Left ventricle myocardium inferior (tissue), 1 donor: ENCODE data around the gene AFAP1. TPM values are rescaled to one million over a fixed set of nuclear protein-coding genes. Genes with fewer than 3 reads are reported as not detected.

Experiments
- DNase-seq: peaks from one replicate; pipeline ENCODE4 v3.0.0-alpha.2; 2020
- H3K27ac ChIP-seq: fragments of 200-600 bp; replicated peaks from 2 replicates; pipeline ENCODE4 v1.8.0; 2021
- H3K27me3 ChIP-seq: fragments of 200-600 bp; 2 replicates; pipeline ENCODE4 v1.8.0; 2021; ENCODE audit warnings: low read depth
- H3K36me3 ChIP-seq: fragments of 200-600 bp; 2 replicates; pipeline ENCODE4 v1.8.0; 2021
- H3K4me1 ChIP-seq: fragments of 200-600 bp; 2 replicates; pipeline ENCODE4 v1.8.0; 2021
- H3K4me3 ChIP-seq: fragments of 200-600 bp; 2 replicates; pipeline ENCODE4 v1.8.0; 2021; ENCODE audit warnings: mild to moderate bottlenecking, moderate library complexity
- H3K9me3 ChIP-seq: fragments of 200-600 bp; replicated peaks from 2 replicates; pipeline ENCODE4 v1.8.0; 2021
- intact Hi-C: fragments of 100-400 bp; cut with micrococcal nuclease; formaldehyde crosslinking; loops from one replicate; pipeline ENCODE4 v1.11.0; 2022
- total RNA-seq: library from RNA; stranded (reverse); fragmentation: NEBNext Ultra II Directional; extraction: Animal tissue kit (Norgen Biotek cat#: 25700); gene quantifications from one replicate; pipeline ENCODE4 v1.2.1, GENCODE V29; 2021
- TF ChIP-seq, protein P1 (sequence below): fragments of 200-600 bp; IDR thresholded peaks from 2 replicates; pipeline ENCODE4 v1.8.0; 2021; ENCODE audit warnings: antibody characterized with exemption, mild to moderate bottlenecking, borderline replicate concordance
- donor health status: DM: no; HTN: yes; CAD: no; lungs with severe emphysema.

The AFAP1 gene
- total RNA-seq, 1 donor from 2014 or later: 6.8 TPM

DNA sequence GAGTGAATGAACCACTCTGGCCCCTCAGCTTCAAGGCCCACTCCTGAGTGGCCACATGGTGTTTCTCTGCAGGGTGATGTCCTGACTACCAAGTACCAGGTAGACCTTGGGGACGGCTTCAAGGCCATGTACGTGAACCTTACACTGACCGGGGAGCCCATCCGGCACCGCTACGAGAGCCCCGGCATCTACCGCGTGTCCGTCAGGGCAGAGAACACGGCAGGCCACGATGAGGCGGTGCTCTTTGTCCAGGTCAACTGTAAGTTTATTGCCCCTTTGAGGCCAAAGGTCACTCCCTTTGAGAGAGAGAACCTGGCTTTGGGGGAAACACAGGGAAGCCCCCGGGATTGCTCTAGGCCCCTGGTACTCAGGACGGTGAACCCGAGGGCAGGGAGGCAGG is 216.0 kb downstream of the AFAP1 start:
- H3K27me3 ChIP-seq: peaks cover 22% of the 10 kb centered on the region
- no peak overlapping the region for H3K27ac ChIP-seq
- TF ChIP-seq, protein P1, sequence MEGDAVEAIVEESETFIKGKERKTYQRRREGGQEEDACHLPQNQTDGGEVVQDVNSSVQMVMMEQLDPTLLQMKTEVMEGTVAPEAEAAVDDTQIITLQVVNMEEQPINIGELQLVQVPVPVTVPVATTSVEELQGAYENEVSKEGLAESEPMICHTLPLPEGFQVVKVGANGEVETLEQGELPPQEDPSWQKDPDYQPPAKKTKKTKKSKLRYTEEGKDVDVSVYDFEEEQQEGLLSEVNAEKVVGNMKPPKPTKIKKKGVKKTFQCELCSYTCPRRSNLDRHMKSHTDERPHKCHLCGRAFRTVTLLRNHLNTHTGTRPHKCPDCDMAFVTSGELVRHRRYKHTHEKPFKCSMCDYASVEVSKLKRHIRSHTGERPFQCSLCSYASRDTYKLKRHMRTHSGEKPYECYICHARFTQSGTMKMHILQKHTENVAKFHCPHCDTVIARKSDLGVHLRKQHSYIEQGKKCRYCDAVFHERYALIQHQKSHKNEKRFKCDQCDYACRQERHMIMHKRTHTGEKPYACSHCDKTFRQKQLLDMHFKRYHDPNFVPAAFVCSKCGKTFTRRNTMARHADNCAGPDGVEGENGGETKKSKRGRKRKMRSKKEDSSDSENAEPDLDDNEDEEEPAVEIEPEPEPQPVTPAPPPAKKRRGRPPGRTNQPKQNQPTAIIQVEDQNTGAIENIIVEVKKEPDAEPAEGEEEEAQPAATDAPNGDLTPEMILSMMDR: no peak
- intact Hi-C loops: no loop called here
- peaks cover 8% of the 10 kb centered on the region for H3K4me1 ChIP-seq
- H3K4me3 ChIP-seq: no peak overlapping the region
- H3K9me3 ChIP-seq: no peaks in the 10 kb centered on the region
- no peaks in the 10 kb centered on the region for H3K36me3 ChIP-seq
- no peak for DNase-seq

DNA sequence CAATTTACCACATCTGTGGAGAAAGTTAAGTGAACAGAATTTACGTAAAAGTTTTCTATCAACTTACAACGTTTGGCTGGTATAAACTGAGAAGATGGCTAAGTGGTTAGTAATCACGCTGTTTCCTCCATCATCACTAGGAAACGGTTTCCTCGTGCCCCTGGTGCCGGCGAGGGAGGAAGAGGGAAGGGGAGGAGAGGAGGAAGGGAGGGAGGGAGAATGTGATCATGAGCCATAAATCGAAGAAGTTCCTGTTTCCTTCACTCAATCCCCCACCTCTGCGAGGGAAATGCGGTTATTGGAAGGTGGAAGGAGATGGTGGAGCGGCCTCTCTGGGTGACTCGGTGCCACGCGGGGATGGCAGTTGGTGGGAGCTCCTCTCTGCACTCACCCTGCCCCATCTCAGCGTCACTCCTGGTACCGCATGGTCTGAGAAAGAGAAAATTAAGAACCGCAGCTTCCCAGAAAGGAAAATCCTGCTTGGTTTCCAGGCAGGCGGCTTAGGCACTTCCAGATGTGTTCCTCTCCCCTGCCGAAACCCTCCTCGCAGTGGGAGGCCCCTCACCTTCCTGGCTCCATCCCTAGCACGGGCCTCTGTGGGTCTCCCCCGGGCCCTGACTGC is 216.8 kb downstream of the AFAP1 start:
- no peak for DNase-seq
- Histone ChIP-seq H3K27ac (no peak overlapping the region), H3K36me3 (no peaks in the 10 kb centered on the region), H3K27me3 (peaks cover 22% of the 10 kb centered on the region), H3K4me1 (peaks cover 8% of the 10 kb centered on the region), H3K9me3 (no peaks in the 10 kb centered on the region), H3K4me3 (no peak overlapping the region)
- intact Hi-C loops: no loop called here
- TF ChIP-seq, protein P1: no peak

DNA sequence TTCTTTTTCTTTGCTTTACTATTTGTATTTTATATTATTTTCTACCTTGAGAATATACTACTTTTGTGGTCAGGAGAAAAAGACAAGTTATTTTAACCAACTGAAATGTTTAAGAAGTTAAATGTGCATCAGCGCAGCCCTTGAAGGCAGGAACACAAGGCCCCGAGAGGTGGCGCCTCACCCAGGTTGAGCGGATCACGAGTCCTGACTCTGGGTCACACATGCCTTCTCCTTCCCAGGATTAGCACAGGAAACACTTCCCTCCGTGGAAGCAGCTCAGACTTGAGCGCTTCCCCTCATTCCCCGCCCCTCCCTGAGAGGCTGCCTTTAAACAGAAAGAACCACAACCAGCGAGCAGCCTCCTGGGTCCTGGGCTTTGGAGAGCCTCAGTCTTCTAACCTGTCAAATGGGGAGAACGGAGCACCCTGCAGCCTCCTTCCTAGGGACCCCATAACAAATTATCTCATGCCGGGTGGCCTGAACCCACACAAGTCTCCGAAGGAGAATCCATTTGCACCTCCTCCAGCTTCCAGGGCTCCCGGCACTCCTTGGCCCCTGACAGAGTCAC is 217.6 kb downstream of the AFAP1 start:
- no peak for DNase-seq
- intact Hi-C loops: no loop called here
- no peaks in the 10 kb centered on the region for H3K9me3 ChIP-seq
- no peaks in the 10 kb centered on the region for H3K36me3 ChIP-seq
- H3K4me3 ChIP-seq: no peak overlapping the region
- H3K27ac ChIP-seq: no peak overlapping the region
- peaks cover 8% of the 10 kb centered on the region for H3K4me1 ChIP-seq
- peaks cover 22% of the 10 kb centered on the region for H3K27me3 ChIP-seq
- TF ChIP-seq, protein P1: peak; percentile 29

DNA sequence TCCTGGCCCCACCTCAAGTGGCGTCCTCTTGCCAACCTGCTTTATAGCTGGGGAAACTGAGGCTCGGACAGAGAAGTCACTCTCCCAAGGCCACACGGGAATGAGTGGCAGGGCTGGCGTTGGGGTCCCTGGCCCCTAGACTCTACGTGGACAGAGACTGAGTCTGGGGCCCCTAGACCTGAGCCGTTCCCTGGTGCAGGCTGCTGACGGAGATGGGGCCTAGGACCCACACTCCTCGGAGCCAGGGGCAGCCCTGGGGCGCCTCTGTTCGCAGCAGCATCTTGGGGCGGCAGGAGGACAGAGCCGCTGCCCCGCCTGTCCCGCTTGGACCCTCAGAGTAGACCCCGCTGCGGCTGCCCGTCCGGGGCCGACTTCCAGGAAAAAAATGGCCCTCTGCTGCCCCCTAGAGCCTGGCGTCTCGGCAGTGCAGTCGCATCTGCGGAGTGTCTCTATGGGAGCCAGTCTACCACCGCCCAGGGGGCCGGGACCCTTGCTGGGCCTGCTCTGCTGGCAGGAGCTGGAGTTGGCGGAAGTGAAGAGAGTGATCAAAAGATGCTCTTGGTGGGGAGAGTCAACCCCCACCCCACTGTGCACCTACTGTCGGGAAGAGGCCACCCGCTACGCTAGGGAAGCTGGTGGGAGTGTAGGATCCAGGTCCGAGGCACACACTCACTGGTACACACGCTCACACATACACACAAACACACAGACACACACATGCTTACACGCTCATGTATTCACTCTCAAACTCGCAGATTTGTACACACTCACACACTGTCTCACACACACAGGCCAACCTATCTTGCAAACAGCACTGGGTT is 220.1 kb downstream of the AFAP1 start:
- Histone ChIP-seq H3K9me3 (no peaks in the 10 kb centered on the region), H3K27ac (no peak overlapping the region), H3K36me3 (no peaks in the 10 kb centered on the region), H3K4me3 (peak overlapping the region; percentile 23), H3K27me3 (peaks cover 22% of the 10 kb centered on the region), H3K4me1 (peaks cover 8% of the 10 kb centered on the region)
- TF ChIP-seq, protein P1: peak; percentile 89
- peak; percentile 50 for DNase-seq
- intact Hi-C loops: loop anchor here (10.0 kb wide), 1 partner anchor 525 kb away; the partner anchor contains the start of gene SORCS2

DNA sequence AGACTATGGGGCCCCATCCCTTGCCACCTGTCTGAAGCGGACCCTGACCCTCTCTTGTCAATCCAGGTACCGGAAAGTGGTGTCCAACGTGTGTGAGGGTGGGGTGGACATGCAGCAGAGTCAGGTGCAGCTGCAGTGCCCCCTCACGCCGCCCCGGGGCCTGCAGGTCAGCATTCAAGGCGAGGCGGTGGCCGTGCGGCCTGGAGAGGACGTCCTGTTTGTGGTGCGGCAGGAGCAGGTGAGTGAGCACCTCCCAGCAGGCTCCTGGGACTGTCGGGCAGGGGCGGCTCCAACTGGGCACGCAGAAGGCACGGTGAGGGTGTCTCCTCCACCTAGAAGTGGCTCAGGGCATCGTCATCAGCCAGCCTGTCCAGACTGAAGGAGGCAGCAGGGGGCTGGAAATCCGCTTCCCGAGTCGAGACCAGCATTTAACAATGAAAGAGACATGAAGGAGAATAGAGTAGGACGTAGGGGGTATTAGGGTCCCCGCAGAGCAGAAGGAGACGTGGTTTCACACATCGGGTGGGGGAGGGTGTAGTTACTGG is 221.6 kb downstream of the AFAP1 start:
- no peak for DNase-seq

More for the DNA sequence above, 221.6 kb downstream of the AFAP1 start:
- H3K4me3 ChIP-seq: no peak overlapping the region
- TF ChIP-seq, protein P1: no peak
- intact Hi-C loops: loop anchor here (10.0 kb wide), 1 partner anchor 523 kb away; the partner anchor contains the start of gene SORCS2
- H3K27ac ChIP-seq: no peak overlapping the region
- no peaks in the 10 kb centered on the region for H3K36me3 ChIP-seq
- peaks cover 22% of the 10 kb centered on the region for H3K27me3 ChIP-seq
- H3K9me3 ChIP-seq: peaks cover 7% of the 10 kb centered on the region
- H3K4me1 ChIP-seq: peaks cover 8% of the 10 kb centered on the region
